ENCODE results near the gene PRAMEF1.
"Not testable (repeated sequence)": the region's sequence is repeated elsewhere in the genome, so short reads cannot be mapped to it uniquely, and the experiment has no call there.

Gene PRAMEF1

GRCh38 chr1:12776801-12777557 lies 14.2 kb upstream of the PRAMEF1 start:
- no peak for DNase-seq

- no peak for DNase-seq
Observed at GRCh38 chr1:12778061-12778460, 13.1 kb upstream of the PRAMEF1 start.

GRCh38 chr1:12778907-12779306 lies 12.3 kb upstream of the PRAMEF1 start:
- no peak for DNase-seq

GRCh38 chr1:12781488-12781887 lies 9.7 kb upstream of the PRAMEF1 start:
- not testable (repeated sequence) for DNase-seq

- not testable (repeated sequence) for DNase-seq
Observed at GRCh38 chr1:12783783-12784182, 7.4 kb upstream of the PRAMEF1 start.

DNA sequence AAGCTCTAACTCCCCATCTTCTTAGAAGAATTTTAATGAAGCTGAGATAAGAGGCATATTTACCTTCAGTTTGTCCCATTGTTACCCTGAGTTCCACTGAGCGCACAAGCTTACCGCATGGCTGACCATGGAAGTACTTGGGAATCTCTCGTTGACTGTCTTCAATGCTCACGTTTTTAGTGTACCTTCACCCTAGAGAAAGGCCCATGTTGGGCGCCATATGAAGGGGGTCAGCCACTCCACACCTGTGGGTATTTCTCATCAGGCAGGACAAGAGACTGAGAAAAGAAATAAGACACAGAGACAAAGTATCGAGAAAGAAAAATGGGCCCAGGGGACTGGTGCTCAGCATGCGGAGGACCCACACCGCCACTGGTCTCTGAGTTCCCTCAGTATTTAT lies 6.5 kb upstream of the PRAMEF1 start:
- DNase-seq: not testable (repeated sequence)

DNA sequence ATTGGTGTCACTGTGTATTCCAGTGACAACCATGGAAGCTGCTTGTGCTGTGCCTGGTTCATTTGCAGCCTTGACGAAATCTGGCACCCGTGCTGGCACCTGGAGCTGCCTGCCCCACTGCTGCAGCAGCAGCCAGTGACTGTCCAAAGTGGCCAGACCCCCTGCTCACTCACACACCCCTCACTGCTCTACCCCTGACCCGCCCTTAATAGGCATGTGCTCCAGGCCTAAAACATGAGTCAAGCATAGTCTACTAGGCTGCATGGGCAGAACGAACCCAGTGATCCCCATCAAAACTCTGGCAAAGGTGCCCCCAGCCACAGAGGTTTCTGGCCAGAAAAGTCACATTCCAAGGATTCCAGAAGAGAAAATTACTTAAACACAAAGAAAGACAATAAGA lies 7.7 kb downstream of the PRAMEF1 start:
- no peak for DNase-seq

GRCh38 chr1:12799730-12800129 lies 8.5 kb downstream of the PRAMEF1 start:
- no peak for DNase-seq

DNA sequence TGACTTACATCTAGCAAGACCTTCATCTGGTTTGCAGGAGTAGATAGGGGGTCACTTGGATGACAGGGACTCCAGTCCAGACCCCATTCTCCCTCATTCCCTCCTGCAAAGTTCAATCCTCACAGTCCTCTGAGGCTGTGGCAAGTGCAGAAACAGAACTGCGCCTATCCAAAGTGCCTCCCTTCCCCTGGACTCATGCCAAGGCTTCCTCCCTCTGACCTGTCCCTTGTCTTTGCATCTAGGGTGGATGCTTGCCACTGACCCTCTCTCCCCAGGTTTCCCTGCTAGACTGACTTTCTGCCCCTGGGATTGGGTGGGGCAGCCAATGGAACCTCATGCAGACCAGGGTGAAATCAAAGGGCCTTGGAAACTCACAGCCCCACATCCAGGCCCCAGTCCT lies 18.7 kb downstream of the PRAMEF1 start:
- no peak for DNase-seq

- no peak for DNase-seq
Observed at GRCh38 chr1:12810691-12811408, 19.7 kb downstream of the PRAMEF1 start.

GRCh38 chr1:12811409-12811784 lies 20.2 kb downstream of the PRAMEF1 start:
- DNase-seq: no peak

DNA sequence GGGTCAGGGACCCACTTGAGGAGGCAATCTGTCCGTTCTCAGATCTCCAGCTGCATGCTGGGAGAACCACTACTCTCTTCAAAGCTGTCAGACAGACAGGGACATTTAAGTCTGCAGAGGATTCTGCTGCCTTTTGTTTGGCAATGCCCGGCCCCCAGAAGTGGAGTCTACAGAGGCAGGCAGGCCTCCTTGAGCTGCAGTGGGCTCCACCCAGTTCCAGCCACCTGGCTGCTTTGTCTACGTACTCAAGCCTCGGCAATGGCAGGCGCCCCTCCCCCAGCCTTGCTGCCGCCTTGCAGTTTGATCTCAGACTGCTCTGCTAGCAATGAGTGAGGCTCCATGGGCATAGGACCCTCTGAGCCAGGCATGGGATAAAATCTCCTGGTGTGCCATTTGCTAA lies 27.9 kb downstream of the PRAMEF1 start:
- DNase-seq: not testable (repeated sequence)

- DNase-seq: not testable (repeated sequence)
Observed at GRCh38 chr1:12831310-12831709, 40.1 kb downstream of the PRAMEF1 start, which contains the start of gene PRAMEF11. Gene PRAMEF11, minus strand, starts transcription at chr1:12831410. Its CDS starts 2,621 bp downstream, at chr1:12828789.

DNA sequence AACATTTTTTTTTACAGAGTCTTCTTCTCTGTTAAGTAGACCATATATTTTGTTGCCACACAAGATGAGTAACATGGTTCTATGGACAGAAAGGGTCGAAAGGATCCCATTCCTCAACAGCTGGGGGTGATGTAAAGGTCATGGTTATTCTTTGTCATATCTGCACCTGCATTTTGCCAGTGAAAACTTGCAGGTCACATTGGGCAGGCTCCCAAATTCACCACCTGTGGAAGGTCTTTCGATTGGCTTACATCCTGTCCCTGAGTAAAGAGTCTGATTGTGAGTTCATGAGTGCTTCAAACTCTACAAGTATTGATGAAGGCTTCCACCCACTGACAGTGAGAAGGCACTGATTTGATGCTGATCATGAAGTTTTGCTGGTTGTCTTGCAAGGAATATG lies 42.1 kb downstream of the PRAMEF1 start:
- not testable (repeated sequence) for DNase-seq

Data from T1000 (cell line).